GM10248 (cell line): ENCODE results near the gene SRRM2.
A peak's percentile ranks its signal among the peaks of the same experiment; 100 is the strongest.
"Not testable (repeated sequence)": the region's sequence is repeated elsewhere in the genome, so short reads cannot be mapped to it uniquely, and the experiment has no call there.

ENCODE experiments used
- CTCF ChIA-PET: fragments of 300-600 bp; sonication (Branson Sonifier 250); formaldehyde crosslinking; extraction: SDS; loops from one replicate; lab custom pipeline; 2021; ENCODE audit warnings: antibody characterized with exemption; lab: Yijun Ruan, JAX
- POLR2A ChIA-PET: fragments of 350-650 bp; sonication (Branson Sonifier 250); formaldehyde crosslinking; extraction: SDS; loops from one replicate; lab custom pipeline; 2020; ENCODE audit warnings: antibody characterized with exemption; lab: Yijun Ruan, JAX
- DNase-seq: peaks from one replicate; pipeline ENCODE4 v3.0.0; 2012; ENCODE audit errors: extremely low spot score
- CTCF ChIP-seq: IDR thresholded peaks from 2 replicates; pipeline ENCODE4 v1.5.1; 2012; ENCODE audit warnings: mild to moderate bottlenecking, low read depth; ENCODE audit errors: extremely low read depth, missing control alignments, control extremely low read depth

The SRRM2 gene

GRCh38 chr16:2717383-2718263 is 34.8 kb upstream of the SRRM2 start:
- POLR2A ChIA-PET = no interaction called here
- TF ChIP-seq CTCF = no peak
- CTCF ChIA-PET = interaction anchor here (0.8 to 1.9 kb wide), 4 partner anchors 10 to 243 kb away, joined by 3 to 4 read pairs (median 3); partner anchors contain the start of gene TBC1D24
- no peak for DNase-seq

GRCh38 chr16:2719328-2720063 is 32.9 kb upstream of the SRRM2 start:
- ChIA-PET POLR2A (no interaction called here), CTCF (interaction anchor here (1.2 to 1.9 kb wide), 2 partner anchors 16 to 245 kb away, joined by 4 read pairs; partner anchors contain the start of gene TBC1D24)
- TF ChIP-seq CTCF = no peak
- no peak for DNase-seq

DNA sequence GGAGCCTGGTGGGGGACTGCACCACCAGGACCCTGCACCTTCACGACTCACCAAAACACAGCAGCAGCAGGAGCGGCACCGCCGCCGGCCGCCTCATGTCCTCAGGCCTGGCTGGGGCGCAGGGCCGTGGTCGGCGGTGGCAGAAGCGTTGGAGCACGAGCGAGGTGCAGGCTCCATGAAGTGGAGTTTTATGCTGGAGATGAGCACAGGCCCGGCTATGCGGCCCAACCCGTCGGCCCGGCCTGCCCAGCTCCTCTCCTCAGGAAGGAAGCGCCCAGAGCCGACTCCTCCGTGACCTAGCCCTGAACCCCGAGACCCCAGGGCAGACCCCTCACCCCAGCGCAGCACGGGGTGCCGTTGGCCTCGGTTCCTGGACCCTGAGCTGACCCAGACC is 32.4 kb upstream of the SRRM2 start, which contains the start of gene PRSS27:
Gene PRSS27 (minus strand): TSS at position 161 of the 394 bp plus-strand sequence. CDS start 64 bp downstream, at position 97.
- no peak for TF ChIP-seq CTCF
- POLR2A ChIA-PET = no interaction called here
- no peak for DNase-seq
- CTCF ChIA-PET = interaction anchor here (0.8 to 1.2 kb wide), 2 partner anchors 11 to 17 kb away, joined by 3 to 4 read pairs; no protein-coding TSS in a partner anchor

- POLR2A ChIA-PET = no interaction called here
- TF ChIP-seq CTCF = peak; percentile 93
- CTCF ChIA-PET = interaction anchor here (0.8 to 1.2 kb wide), 2 partner anchors 12 to 18 kb away, joined by 3 to 4 read pairs; no protein-coding TSS in a partner anchor
- peak; percentile 92 for DNase-seq
Measured at GRCh38 chr16:2720719-2721633, 31.5 kb upstream of the SRRM2 start.

- POLR2A ChIA-PET, CTCF ChIA-PET, DNase-seq: not testable (repeated sequence)
Measured at GRCh38 chr16:2721634-2722173, 30.7 kb upstream of the SRRM2 start.

DNA sequence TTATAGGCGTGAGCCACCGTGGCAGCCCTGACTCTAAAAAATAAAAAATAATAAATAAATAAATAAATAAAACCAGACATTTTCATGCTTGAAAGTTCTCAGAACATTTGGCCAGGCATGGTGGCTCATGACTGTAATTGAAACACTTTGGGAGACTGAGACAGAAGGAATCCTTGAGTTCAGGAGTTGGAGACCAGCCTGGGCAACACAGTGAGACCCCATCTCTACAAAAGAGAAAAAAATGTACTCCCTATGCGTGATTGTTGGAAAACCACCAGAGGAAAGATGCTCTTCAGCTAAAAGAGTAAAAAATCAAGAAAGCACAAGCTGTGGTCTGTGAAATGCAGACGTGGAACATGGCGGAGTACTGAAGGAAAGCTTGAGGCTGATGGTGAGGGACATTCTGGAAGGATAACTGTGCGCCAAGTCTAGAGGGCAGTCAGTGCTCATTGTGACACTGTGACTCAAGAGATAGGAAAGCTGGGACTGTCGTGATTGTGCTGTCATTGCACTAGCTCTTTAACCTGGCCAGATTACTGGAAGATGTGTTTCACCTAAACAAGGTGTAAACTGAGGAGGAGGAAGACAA is 28.3 kb upstream of the SRRM2 start:
- no peak for TF ChIP-seq CTCF
- DNase-seq = no peak
- ChIA-PET POLR2A (no interaction called here), CTCF (interaction anchor here (1.2 kb wide), 1 partner anchor 11 kb away, joined by 3 read pairs; no protein-coding TSS in a partner anchor)
